Mucosa of descending colon (tissue), 3 donors: ENCODE data around the gene MRPL50. TPM values are rescaled to one million over a fixed set of nuclear protein-coding genes. Genes with fewer than 3 reads are reported as not detected.

Experiments used
- ATAC-seq: fragments of 200-7000 bp; cut with Tn5 transposase; one replicate; pipeline ENCODE4 v1.9.1; 2020; ENCODE audit warnings: mild to moderate bottlenecking, moderate library complexity
- DNase-seq, 3 donors: peaks; one replicate each; pipeline ENCODE4 v3.0.0-alpha.2; 2020
- H3K36me3 ChIP-seq: fragments of 200-600 bp; one replicate; pipeline ENCODE4 v1.8.0; 2021; ENCODE audit warnings: low read depth, mild to moderate bottlenecking
- H3K4me1 ChIP-seq: fragments of 200-600 bp; one replicate; pipeline ENCODE4 v1.8.0; 2021; ENCODE audit warnings: low read depth, mild to moderate bottlenecking
- H3K4me3 ChIP-seq: fragments of 200-600 bp; one replicate; pipeline ENCODE4 v1.8.0; 2021; ENCODE audit warnings: mild to moderate bottlenecking
- H3K9me3 ChIP-seq: fragments of 200-600 bp; one replicate; pipeline ENCODE4 v1.8.0; 2021; ENCODE audit warnings: mild to moderate bottlenecking
- CTCF ChIP-seq: fragments of 200-600 bp; IDR thresholded peaks from one replicate; pipeline ENCODE4 v1.8.0; 2022; ENCODE audit warnings: antibody characterized with exemption, mild to moderate bottlenecking
- intact Hi-C, 2 donors: fragments of 100-400 bp; cut with DNase I in 1 of 2; cut with micrococcal nuclease in 1 of 2; formaldehyde crosslinking; loops; one replicate each; pipeline versions ENCODE4 v1.11.0 to v1.11.1; 2022; cut with DNase I, micrococcal nuclease
- total RNA-seq, 3 donors: library from RNA; stranded (reverse); fragmentation: NEBNext Ultra II Directional in 2 of 3; extraction: Animal tissue kit (Norgen Biotek cat#: 25700) in 2 of 3; gene quantifications; one replicate each; pipeline versions ENCODE4 v1.2.1 to v1.2.4, GENCODE V29; 2021 to 2023
- donor health status: DM: no; HTN: no; CAD: no; lungs with moderate emphysema.
- donor health status: DM: no; HTN: no; CAD: no.
- donor health status: DM: no; HTN: yes; CAD: no.

MRPL50 gene
- total RNA-seq, 3 donors from 2014 or later: 8.2 to 11.0 (median 8.4) TPM

GRCh38 chr9:101342595-101342994 lies 55.8 kb downstream of the MRPL50 start:
- H3K4me3 ChIP-seq: no peak overlapping the region
- TF ChIP-seq CTCF: no peak
- ATAC-seq (no peak), DNase-seq (no peak)
- H3K4me1 ChIP-seq: no peaks in the 10 kb centered on the region
- intact Hi-C loops: no loop called here
- H3K9me3 ChIP-seq: no peaks in the 10 kb centered on the region
- H3K36me3 ChIP-seq: no peaks in the 10 kb centered on the region

GRCh38 chr9:101341958-101342357 lies 56.5 kb downstream of the MRPL50 start:
- no peak for TF ChIP-seq CTCF
- no peak overlapping the region for H3K4me3 ChIP-seq
- DNase-seq (no peak), ATAC-seq (no peak)
- intact Hi-C loops: no loop called here
- H3K9me3 ChIP-seq: no peaks in the 10 kb centered on the region
- H3K36me3 ChIP-seq: no peaks in the 10 kb centered on the region
- no peaks in the 10 kb centered on the region for H3K4me1 ChIP-seq

Other genes starting within 250 kb of the MRPL50 start
- gene BAAT, start 13.6 kb downstream of the MRPL50 start, total RNA-seq: under 1 TPM in 1 of 3 donors, not detected in 2; 0.14 TPM
- gene ZNF189, start 233 bp upstream of the MRPL50 start, total RNA-seq: 10 to 100 TPM; 13.1 to 27.9 (median 17.7) TPM
- 10 to 100 TPM in 1 of 3 donors, 1 to 10 TPM in 2; 1.6 to 13.8 (median 3.0) TPM for gene ALDOB, start 37.2 kb upstream of the MRPL50 start, total RNA-seq
- 10 to 100 TPM; 37.8 to 58.9 (median 41.7) TPM for gene RNF20, start 135.2 kb upstream of the MRPL50 start, total RNA-seq
- gene PPP3R2, start 196.4 kb upstream of the MRPL50 start, total RNA-seq: not detected